ENCODE measurements around the gene HAUS1.
"Not testable (repeated sequence)": the region's sequence is repeated elsewhere in the genome, so short reads cannot be mapped to it uniquely, and the experiment has no call there.

HAUS1 gene

GRCh38 chr18:46095532-46095931 lies 8.7 kb upstream of the HAUS1 start:
- DNase-seq = no peak

DNA sequence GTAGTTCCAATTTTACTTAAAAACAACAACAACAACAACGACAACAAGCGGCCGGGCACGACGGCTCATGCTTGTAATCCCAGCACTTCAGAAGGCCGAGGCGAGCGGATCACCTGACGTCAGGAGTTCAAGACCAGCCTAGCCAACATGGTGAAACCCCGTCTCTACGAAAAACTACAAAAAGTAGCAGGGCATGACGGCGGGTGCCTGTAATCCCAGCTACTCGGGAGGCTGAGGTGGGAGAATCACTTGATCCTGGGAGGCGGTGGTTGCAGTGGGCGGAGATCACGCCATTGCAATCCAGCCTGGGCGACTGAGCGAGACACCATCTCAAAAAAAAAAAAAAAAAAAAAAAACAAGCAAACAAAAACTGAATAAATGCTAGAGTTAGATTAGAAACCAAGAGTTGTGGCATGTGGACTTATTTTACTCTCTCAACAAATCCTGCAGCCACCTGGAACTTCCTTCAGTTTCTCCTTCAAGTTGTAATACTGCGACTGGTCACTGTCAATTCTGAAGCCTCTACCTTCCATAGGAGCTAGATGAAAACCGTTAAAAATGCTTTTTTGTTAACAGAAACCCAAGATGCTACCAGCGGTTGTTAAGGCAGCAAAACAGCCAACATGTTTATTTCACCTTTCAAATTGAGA lies 7.4 kb upstream of the HAUS1 start:
- DNase-seq = peak; percentile 16

DNA sequence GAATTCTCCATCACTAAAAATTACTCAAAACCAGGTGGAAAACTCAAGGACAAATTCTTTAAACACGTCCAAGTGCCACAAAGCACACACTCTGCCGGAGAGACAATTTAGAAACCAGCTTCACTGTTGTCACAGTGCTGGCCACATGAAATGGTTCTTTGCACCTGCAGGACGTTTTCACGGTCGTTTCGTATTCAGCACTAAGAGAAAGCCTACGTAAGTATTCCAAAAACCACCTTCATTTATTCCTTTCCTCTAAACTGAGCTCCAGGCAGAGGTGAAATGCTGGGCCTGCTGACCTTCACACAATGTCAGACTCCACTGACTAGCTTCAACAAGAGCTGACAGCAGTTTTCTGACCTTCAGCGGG lies 6.8 kb upstream of the HAUS1 start:
- DNase-seq = peak; percentile 30

GRCh38 chr18:46097801-46098615 lies 6.2 kb upstream of the HAUS1 start, which contains the start of gene ATP5F1A:
Gene ATP5F1A, minus strand, starts transcription at chr18:46098296. Its CDS starts 65 bp downstream, at chr18:46098231.
- peak; percentile 82 for DNase-seq

DNA sequence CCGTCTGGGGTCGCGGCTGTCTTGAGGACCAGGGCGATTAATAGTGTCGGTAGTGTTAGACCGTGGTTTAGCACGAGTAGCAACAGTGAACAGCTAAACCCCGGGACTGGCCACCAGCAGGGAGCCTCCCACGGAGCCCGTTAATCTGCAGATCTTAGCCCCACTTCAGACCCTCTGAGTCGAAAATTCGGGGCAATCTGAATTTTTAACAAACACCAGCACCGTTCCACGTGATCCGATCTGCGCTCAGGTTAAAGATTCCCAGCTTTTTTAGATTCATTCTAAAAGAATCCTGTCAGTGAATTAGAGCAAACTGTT lies 5.6 kb upstream of the HAUS1 start:
- DNase-seq = no peak

DNA sequence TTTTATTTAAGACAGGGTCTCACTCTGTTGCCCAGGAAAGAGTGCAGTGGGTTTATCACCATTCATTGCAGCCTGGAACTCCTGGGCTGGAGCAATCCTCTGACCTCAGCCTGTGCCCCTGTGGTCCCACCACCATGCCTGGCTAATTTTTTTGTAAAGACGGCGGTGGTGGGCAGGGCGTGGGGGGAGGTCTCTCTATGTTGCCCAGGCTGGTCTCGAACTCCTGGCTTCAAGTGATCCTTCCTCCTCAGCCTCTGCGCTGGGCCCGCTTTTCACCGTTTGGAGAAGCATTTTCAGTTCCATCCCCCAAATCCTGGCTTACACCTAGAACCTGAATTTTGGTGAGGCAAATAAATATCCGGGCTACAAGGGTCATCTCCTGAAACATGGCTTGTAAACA lies 4.7 kb upstream of the HAUS1 start:
- DNase-seq = no peak

DNA sequence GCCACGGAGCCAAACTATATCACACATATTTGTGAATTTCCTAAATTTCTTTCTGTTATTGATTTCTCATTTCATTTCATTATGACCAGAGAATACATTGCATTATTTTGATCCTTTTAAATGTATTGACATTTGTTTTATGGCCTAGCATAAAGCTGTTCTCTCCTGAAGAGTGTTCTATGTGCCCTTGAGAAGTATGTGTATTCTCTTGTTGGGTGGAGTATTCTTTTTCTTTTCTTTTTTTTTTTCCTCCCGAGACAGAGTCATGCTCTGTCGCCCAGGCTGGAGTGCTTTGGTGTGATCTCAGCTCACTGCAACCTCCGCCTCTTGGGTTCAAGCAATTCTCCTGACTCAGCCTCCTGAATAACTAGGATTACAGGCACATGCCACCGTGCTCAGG lies 5.2 kb downstream of the HAUS1 start:
- DNase-seq = no peak

DNA sequence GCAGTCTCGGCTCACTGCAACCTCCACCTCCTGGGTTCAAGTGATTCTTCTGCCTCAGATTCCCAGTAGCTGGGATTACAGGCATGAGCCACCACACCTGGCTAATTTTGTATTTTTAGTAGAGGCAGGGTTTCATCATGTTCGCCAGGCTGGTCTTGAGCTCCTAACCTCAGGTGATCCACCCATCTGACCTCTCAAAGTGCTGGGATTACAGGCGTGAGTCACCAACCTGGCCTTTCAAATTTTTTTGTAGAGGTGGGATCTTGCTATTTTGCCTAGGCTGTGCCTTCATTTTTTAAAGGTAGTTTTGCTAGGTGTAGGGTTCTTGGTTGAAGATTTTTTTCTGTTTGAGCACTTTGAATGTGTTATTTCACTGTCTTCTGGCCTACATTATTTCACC lies 6.2 kb downstream of the HAUS1 start:
- DNase-seq = no peak

DNA sequence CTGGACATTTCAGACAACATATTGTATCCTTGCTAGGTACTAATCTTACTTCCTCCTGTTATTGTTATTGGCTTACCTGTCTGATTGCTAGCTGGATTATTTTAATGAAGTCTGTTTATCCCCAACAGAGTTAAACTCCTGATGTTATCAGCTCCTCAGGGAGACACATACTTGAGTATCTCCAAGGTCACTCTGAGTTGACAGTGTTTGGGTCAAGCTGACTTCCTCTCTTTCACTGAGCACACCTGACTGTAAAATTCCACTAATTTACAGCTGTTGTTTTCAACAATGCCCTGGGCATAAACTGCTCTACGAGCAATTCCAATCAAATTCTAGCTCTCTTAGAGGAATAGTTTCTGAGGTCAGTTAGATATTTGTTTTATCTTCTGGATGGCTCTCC lies 9.6 kb downstream of the HAUS1 start:
- no peak for DNase-seq

- not testable (repeated sequence) for DNase-seq
Observed at GRCh38 chr18:46126625-46127024, 22.4 kb downstream of the HAUS1 start.

- DNase-seq = no peak
Observed at GRCh38 chr18:46130061-46130460, 25.9 kb downstream of the HAUS1 start.

DNA sequence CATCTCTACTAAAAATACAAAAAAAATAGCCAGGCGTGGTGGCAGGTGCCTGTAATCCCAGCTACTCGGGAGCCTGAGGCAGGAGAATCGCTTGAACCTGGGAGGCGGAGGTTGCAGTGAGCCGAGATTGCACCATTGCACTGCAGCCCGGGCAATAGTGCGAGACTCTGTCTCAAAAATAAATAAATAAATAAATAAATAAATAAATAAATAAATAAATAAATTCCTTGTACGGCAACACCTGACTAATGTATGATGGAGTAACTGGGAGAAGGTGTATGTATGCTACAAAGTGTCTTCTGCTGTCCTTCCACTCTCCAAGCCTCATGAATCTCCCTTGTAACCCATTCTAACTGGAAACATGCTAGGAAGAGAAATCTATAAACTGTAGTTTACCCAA lies 26.4 kb downstream of the HAUS1 start:
- DNase-seq = not testable (repeated sequence)

GRCh38 chr18:46133534-46133933 lies 29.3 kb downstream of the HAUS1 start:
- no peak for DNase-seq

GRCh38 chr18:46134920-46135675 lies 30.9 kb downstream of the HAUS1 start:
- no peak for DNase-seq

DNA sequence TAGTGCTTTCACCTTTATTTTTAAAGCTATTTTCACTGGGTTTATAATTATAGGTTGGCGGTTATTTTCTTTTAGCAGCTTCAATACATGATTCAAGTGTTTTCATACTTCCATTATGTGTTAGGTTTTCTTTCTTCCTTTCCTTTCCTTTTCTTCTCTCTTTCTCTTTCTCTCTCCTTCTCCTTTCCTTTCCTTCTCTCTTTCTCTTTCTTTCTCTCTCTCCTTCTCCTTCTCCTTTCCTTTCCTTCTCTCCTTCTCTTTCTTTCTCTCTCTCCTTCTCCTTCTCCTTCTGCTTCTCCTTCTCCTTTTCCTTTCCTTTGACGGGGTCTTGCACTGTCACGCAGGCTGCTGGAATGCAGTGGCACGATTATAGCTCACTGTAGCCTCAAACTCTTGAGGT lies 36.0 kb downstream of the HAUS1 start:
- DNase-seq = no peak

- no peak for DNase-seq
Observed at GRCh38 chr18:46141199-46141598, 37.0 kb downstream of the HAUS1 start.

GRCh38 chr18:46148810-46149209 lies 44.6 kb downstream of the HAUS1 start:
- peak; percentile 70 for DNase-seq

GRCh38 chr18:46152436-46152807 lies 48.2 kb downstream of the HAUS1 start:
- DNase-seq = no peak

DNA sequence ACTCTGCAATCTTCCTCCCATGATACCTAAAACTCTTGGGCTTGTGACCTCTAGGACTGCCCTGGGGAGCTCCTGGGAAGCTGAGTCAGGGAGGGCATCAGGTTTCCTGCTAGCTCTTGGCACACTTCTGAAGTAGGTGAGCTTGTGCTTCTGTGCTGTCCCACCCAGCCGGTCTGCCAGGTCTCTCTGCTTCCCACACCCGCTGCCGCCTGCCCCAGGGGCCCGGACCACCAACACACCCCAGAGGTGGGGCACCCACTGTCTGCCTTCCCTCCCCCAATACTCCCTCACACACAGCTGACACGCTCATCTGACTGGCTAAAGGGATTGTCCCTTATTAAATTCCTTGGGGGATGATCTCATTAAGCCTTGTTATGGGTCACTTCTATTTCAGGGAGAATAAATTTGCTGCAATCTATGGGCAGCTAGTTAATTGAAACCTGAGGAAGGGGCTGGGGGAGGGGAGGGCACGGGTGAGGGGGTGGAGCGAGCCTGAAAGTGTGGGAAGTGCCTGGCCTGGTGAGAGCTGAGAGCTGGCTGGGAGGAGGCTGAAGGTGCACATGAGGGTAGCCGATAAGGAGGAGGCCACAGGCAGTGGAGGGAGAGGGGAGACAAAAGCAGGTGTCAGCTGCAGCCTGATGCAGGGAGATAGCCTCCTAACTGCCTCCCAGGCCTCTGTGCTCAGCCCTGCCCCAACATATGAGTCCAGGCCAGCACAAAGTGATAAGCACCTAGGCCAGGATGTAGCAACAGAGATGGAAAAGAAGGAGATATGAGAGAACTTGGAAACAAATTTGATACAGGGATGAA lies 48.8 kb downstream of the HAUS1 start:
- no peak for DNase-seq

DNA sequence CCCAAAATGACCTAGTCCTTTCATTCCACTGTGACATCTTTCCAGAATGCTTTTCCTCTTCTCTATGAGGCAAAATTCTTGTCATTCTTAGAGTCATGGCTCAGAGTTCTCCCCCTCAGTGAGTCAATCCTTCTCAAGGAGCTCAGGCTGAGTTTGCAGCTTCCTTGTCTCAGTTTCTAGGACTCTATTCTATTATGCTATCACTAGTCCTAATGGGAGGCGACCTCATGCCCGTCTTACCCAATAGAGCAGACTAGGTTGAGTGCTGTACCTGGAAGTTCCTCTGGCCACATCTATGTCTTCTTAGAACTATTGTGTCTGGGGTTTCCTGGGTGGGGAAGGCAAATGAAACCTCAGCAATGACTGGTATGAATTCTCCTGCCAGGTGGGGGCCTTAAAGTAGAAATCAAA lies 51.5 kb downstream of the HAUS1 start:
- peak; percentile 78 for DNase-seq

GRCh38 chr18:46156124-46156745 lies 52.0 kb downstream of the HAUS1 start:
- peak; percentile 24 for DNase-seq

DNA sequence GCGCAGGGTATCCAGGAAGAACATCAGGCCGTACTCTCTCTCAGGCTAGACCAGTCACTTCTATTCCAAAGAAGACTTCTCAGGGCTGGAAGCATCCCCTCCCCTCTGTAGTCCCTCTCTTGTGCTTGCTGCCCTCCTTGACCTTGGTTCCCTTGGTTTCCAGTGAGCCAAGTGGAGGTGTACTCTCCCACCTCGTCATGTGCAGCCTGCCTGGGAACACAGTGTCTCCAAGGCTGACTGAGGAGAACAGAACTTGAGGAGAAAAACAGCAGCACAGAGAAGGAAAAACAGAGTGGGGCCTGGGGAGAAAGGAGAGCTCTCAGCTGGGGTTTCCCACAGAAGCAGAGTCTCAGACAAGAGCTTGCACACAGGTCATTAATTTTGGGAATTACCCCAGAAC lies 52.7 kb downstream of the HAUS1 start:
- no peak for DNase-seq

DNA sequence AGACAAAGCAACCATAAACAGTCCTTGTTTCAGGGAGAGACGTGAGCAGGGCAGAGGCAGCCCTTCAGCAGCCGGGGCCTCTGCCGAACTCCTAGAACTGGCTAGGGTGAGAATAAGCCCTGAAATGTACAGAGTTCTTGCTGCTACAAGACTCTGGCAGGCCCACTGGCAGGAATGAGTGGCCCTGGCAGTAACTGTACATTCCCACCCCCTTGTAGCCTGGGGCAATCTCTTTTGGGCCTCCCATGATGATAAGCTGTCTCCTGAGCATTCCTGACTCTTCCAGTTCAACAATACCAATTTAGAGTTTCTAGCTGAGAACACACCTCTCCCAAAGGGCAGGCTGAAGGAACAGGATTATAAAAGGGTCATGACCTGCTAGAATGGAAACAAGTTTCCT lies 54.3 kb downstream of the HAUS1 start:
- DNase-seq = no peak

All from CD4-positive, alpha-beta T cell treated with Interleukin-21 for 1 hour (primary cell).